Neutrophil (primary cell): ENCODE results near the gene NFIA.

Experiments
- H3K27ac ChIP-seq: fragments of 200-600 bp; sonication (generic); 2 replicates; pipeline ENCODE4 v1.5.1; 2016; ENCODE audit warnings: mild to moderate bottlenecking, moderate library complexity
- H3K27me3 ChIP-seq: fragments of 200-600 bp; sonication (generic); 2 replicates; pipeline ENCODE4 v1.6.0; 2016; ENCODE audit warnings: mild to moderate bottlenecking
- H3K36me3 ChIP-seq: fragments of 200-600 bp; sonication (generic); 2 replicates; pipeline ENCODE4 v1.5.1; 2017
- H3K4me1 ChIP-seq, 2 experiments: fragments of 200-600 bp in 1 of 2; sonication (generic) in 1 of 2; 1 replicate in 1 of 2; 2 replicates in 1 of 2; pipeline versions ENCODE4 v1.5.1 to v1.6.1; 2013 to 2016; ENCODE audit warnings: low read depth in 1 of 2, low read length in 1 of 2, mild to moderate bottlenecking in 1 of 2, moderate library complexity in 1 of 2; ENCODE audit not compliant: control insufficient read depth in 1 of 2, insufficient read depth in 1 of 2
- H3K4me3 ChIP-seq, 2 experiments: fragments of 200-600 bp in 1 of 2; sonication (generic) in 1 of 2; 1 replicate in 1 of 2; 2 replicates in 1 of 2; pipeline ENCODE4 v1.5.1; 2013 to 2016; ENCODE audit warnings: low read depth in 1 of 2, low read length in 1 of 2, mild to moderate bottlenecking in 1 of 2, moderate library complexity in 1 of 2
- H3K9me3 ChIP-seq: fragments of 200-600 bp; sonication (generic); 2 replicates; pipeline ENCODE4 v1.5.1; 2016
- CTCF ChIP-seq: fragments of 200-600 bp; sonication (generic); IDR thresholded peaks from 2 replicates; pipeline ENCODE4 v1.5.1; 2016; ENCODE audit warnings: antibody characterized with exemption

NFIA gene

GRCh38 chr1:61399199-61399598 is 316.8 kb downstream of the NFIA start:
- Histone ChIP-seq H3K4me1 (peaks cover 2 to 6% of the 10 kb centered on the region in 2 experiments), H3K36me3 (no peaks in the 10 kb centered on the region), H3K4me3 (no peak overlapping the region), H3K27ac (no peak overlapping the region), H3K9me3 (no peaks in the 10 kb centered on the region), H3K27me3 (no peaks in the 10 kb centered on the region)
- no peak for TF ChIP-seq CTCF

- H3K36me3 ChIP-seq, result no peaks in the 10 kb centered on the region
- H3K27me3 ChIP-seq, result no peaks in the 10 kb centered on the region
- no peak overlapping the region for H3K4me3 ChIP-seq
- H3K27ac ChIP-seq, result no peak overlapping the region
- TF ChIP-seq CTCF, result no peak
- peaks cover 2 to 8% of the 10 kb centered on the region in 2 experiments for H3K4me1 ChIP-seq
- H3K9me3 ChIP-seq, result no peaks in the 10 kb centered on the region
Observed at GRCh38 chr1:61400131-61400770, 317.9 kb downstream of the NFIA start.

- H3K36me3 ChIP-seq, result no peaks in the 10 kb centered on the region
- no peak for TF ChIP-seq CTCF
- no peaks in the 10 kb centered on the region for H3K27me3 ChIP-seq
- no peaks in the 10 kb centered on the region for H3K9me3 ChIP-seq
- H3K27ac ChIP-seq, result no peak overlapping the region
- H3K4me3 ChIP-seq, result no peak overlapping the region
- H3K4me1 ChIP-seq, result peaks cover 2 to 8% of the 10 kb centered on the region in 2 experiments
Observed at GRCh38 chr1:61400997-61401396, 318.6 kb downstream of the NFIA start.

GRCh38 chr1:61403679-61404596 is 321.6 kb downstream of the NFIA start:
- Histone ChIP-seq H3K4me1 (peaks cover 2 to 8% of the 10 kb centered on the region in 2 experiments), H3K9me3 (no peaks in the 10 kb centered on the region), H3K36me3 (no peaks in the 10 kb centered on the region), H3K4me3 (no peak overlapping the region), H3K27ac (no peak overlapping the region), H3K27me3 (no peaks in the 10 kb centered on the region)
- no peak for TF ChIP-seq CTCF

GRCh38 chr1:61404597-61405376 is 322.4 kb downstream of the NFIA start:
- Histone ChIP-seq H3K9me3 (no peaks in the 10 kb centered on the region), H3K27me3 (no peaks in the 10 kb centered on the region), H3K27ac (no peak overlapping the region), H3K36me3 (no peaks in the 10 kb centered on the region), H3K4me3 (no peak overlapping the region), H3K4me1 (peaks cover 2 to 8% of the 10 kb centered on the region in 2 experiments)
- TF ChIP-seq CTCF, result no peak
